SU-DHL-6 (cell line): ENCODE data around the gene GNB1L.

Source experiments
- H2AFZ ChIP-seq: fragments of 200-600 bp; sonication (generic); 2 replicates; pipeline ENCODE4 v1.6.1; 2014; ENCODE audit warnings: low read depth, mild to moderate bottlenecking, moderate library complexity, mixed read lengths, antibody characterized with exemption, low read length; ENCODE audit not compliant: severe bottlenecking
- H3F3A ChIP-seq: fragments of 200-600 bp; shearing (Covaris generic); 2 replicates; pipeline ENCODE4 v1.6.0; 2016; ENCODE audit warnings: antibody characterized with exemption, mild to moderate bottlenecking; ENCODE audit not compliant: insufficient read depth
- H3K27ac ChIP-seq: fragments of 200-600 bp; sonication (generic); 2 replicates; pipeline ENCODE4 v1.5.1; 2016; ENCODE audit warnings: low read depth, mild to moderate bottlenecking, low read length, moderate library complexity, mixed read lengths
- H3K27me3 ChIP-seq: fragments of 200-600 bp; sonication (generic), shearing (Covaris generic); 2 replicates; pipeline ENCODE4 v1.6.0; 2014; ENCODE audit warnings: mild to moderate bottlenecking, low read length
- H3K36me3 ChIP-seq: fragments of 200-600 bp; sonication (generic); 2 replicates; pipeline ENCODE4 v1.6.1; 2014; ENCODE audit warnings: mild to moderate bottlenecking, low read length, mixed read lengths
- H3K4me2 ChIP-seq: fragments of 300-600, 200-600 bp; shearing (Covaris generic), sonication (generic); 2 replicates; pipeline ENCODE4 v1.6.0; 2014; ENCODE audit warnings: low read length, low read depth, mild to moderate bottlenecking; ENCODE audit not compliant: poor library complexity, severe bottlenecking
- H3K4me3 ChIP-seq: fragments of 200-600 bp; sonication (generic); 2 replicates; pipeline ENCODE4 v1.5.1; 2014; ENCODE audit warnings: antibody characterized with exemption, low read length, mild to moderate bottlenecking, mixed read lengths; ENCODE audit not compliant: insufficient read depth, poor library complexity, severe bottlenecking
- H3K79me2 ChIP-seq: fragments of 200-600 bp; sonication (generic); 2 replicates; pipeline ENCODE4 v1.6.1; 2014; ENCODE audit warnings: mild to moderate bottlenecking, low read length, moderate library complexity; ENCODE audit not compliant: insufficient read depth
- H3K9ac ChIP-seq: fragments of 200-600 bp; sonication (generic); 2 replicates; pipeline ENCODE4 v1.7.0; 2014; ENCODE audit warnings: mild to moderate bottlenecking, low read length
- H3K9me2 ChIP-seq: fragments of 200-600 bp; sonication (generic); replicated peaks from 2 replicates; pipeline ENCODE4 v1.6.1; 2014; ENCODE audit warnings: low read length; ENCODE audit not compliant: insufficient read depth
- H3K9me3 ChIP-seq: fragments of 200-600 bp; sonication (generic); 2 replicates; pipeline ENCODE4 v1.6.1; 2014; ENCODE audit warnings: low read length, mixed read lengths; ENCODE audit not compliant: insufficient read depth
- H4K20me1 ChIP-seq: fragments of 200-600 bp; sonication (generic); 2 replicates; pipeline ENCODE4 v1.6.1; 2014; ENCODE audit warnings: low read depth, mild to moderate bottlenecking, antibody characterized with exemption, low read length, moderate library complexity, mixed read lengths
- EZH2phosphoT487 ChIP-seq: fragments of 200-600 bp; sonication (generic), shearing (Covaris generic); conservative IDR thresholded peaks from 2 replicates; pipeline ENCODE4 v1.6.1; 2018; ENCODE audit warnings: mild to moderate bottlenecking, antibody characterized with exemption, low read length, moderate library complexity, mixed read lengths
- TF ChIP-seq, protein P1 (sequence below): fragments of 200-600 bp; sonication (generic); IDR thresholded peaks from one replicate; pipeline ENCODE4 v1.5.1; 2017; ENCODE audit warnings: antibody characterized with exemption, mild to moderate bottlenecking, low read length, moderate library complexity; ENCODE audit not compliant: insufficient read depth, poor library complexity, severe bottlenecking

The GNB1L gene

DNA sequence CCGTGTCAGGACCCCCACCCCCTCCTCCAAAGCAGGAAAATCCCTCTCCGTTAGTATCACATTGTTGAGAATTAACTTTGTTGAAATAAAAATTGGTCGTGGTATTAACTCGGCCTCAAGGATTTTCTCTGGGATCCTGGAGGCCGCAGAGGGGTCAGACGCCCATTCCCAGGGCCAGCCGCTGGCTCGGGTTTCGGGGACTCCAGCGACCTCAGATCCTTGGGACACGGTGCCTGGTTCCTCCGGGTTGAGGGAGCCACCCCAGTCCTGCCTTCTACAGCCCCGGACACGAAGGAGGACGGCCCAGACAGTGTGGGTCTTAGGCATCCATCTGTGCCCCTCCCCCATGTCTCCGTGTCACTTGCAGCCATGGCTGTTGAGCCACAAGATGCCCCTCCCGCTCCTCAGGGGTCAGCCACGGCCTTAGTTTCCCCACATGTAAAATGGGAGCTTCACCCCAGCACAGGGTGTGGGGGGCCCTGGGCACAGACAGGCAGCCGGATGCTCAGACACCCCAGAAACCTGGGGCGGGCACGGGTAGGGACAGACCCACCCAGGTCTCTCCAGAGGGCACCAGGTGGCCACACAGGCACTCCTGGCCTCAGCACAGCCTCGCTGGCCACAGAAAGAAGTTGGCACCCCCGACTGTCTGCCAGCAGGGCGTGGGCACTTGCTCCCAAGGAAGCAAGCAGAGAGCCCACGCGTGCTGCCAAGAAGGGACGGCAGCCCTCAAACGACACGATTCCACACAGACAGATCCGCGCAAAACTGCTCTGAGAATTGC lies 115.8 kb downstream of the GNB1L start:
- no peaks in the 10 kb centered on the region for H3K9me2 ChIP-seq

DNA sequence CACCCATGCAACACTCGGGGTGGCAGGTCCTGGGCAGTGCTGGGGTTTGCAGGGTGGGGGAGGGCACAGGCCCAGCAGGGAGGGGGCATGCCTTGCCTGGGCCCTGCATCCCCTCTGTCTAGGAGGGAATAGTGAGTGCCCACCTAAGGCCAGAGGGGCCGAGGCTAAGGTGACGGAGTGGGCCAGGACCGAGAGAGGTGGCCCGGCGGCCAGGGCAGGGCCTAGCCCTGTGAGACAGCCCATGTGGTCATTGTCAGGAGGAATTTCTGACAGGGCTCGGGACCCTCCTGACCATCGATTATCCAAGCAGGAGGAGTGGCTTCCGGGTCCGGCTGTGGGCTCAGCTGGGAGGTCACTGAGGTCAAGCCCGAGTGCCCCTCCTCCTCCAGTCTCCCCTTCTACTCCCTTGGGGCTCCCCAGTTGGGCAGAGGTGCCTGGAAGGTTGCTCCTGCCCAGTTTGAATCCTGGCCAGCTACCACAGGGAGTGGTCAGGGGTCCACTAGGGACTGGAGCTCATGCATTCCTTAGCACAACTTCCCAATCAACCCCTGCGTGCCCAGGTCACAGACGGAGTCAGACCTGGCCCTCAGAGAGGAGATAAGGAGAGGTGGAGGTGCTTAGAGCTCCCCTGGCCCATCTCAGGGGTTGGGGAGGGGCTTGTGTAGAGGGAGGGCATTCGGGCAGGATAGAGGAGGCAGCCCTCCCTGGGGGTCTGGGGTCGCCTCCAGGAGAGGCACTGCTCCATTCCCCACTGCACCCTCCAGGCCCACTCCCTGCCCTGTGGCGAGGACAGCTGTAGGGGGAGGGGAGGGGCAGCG lies 116.6 kb downstream of the GNB1L start:
- Histone ChIP-seq H2AFZ (no peak overlapping the region), H3K4me2 (no peak overlapping the region), H3K36me3 (no peaks in the 10 kb centered on the region), H3K9me2 (no peaks in the 10 kb centered on the region), H4K20me1 (no peaks in the 10 kb centered on the region), H3K4me3 (no peak overlapping the region), H3K79me2 (no peaks in the 10 kb centered on the region), H3K9me3 (no peaks in the 10 kb centered on the region), H3F3A (no peaks in the 10 kb centered on the region), H3K9ac (no peak overlapping the region), H3K27me3 (no peaks in the 10 kb centered on the region), H3K27ac (no peak overlapping the region)
- TF ChIP-seq EZH2phosphoT487: no peak
- TF ChIP-seq, protein P1, sequence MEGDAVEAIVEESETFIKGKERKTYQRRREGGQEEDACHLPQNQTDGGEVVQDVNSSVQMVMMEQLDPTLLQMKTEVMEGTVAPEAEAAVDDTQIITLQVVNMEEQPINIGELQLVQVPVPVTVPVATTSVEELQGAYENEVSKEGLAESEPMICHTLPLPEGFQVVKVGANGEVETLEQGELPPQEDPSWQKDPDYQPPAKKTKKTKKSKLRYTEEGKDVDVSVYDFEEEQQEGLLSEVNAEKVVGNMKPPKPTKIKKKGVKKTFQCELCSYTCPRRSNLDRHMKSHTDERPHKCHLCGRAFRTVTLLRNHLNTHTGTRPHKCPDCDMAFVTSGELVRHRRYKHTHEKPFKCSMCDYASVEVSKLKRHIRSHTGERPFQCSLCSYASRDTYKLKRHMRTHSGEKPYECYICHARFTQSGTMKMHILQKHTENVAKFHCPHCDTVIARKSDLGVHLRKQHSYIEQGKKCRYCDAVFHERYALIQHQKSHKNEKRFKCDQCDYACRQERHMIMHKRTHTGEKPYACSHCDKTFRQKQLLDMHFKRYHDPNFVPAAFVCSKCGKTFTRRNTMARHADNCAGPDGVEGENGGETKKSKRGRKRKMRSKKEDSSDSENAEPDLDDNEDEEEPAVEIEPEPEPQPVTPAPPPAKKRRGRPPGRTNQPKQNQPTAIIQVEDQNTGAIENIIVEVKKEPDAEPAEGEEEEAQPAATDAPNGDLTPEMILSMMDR: no peak

More for the DNA sequence above, 115.8 kb downstream of the GNB1L start:
- Histone ChIP-seq H3K4me2 (no peak overlapping the region), H3K36me3 (no peaks in the 10 kb centered on the region), H3K79me2 (no peaks in the 10 kb centered on the region), H3K9ac (no peak overlapping the region), H3K9me3 (no peaks in the 10 kb centered on the region), H2AFZ (no peak overlapping the region), H3K27ac (no peak overlapping the region), H4K20me1 (no peaks in the 10 kb centered on the region), H3K4me3 (no peak overlapping the region), H3K27me3 (no peaks in the 10 kb centered on the region), H3F3A (no peaks in the 10 kb centered on the region)
- TF ChIP-seq EZH2phosphoT487: no peak
- TF ChIP-seq, protein P1: no peak

DNA sequence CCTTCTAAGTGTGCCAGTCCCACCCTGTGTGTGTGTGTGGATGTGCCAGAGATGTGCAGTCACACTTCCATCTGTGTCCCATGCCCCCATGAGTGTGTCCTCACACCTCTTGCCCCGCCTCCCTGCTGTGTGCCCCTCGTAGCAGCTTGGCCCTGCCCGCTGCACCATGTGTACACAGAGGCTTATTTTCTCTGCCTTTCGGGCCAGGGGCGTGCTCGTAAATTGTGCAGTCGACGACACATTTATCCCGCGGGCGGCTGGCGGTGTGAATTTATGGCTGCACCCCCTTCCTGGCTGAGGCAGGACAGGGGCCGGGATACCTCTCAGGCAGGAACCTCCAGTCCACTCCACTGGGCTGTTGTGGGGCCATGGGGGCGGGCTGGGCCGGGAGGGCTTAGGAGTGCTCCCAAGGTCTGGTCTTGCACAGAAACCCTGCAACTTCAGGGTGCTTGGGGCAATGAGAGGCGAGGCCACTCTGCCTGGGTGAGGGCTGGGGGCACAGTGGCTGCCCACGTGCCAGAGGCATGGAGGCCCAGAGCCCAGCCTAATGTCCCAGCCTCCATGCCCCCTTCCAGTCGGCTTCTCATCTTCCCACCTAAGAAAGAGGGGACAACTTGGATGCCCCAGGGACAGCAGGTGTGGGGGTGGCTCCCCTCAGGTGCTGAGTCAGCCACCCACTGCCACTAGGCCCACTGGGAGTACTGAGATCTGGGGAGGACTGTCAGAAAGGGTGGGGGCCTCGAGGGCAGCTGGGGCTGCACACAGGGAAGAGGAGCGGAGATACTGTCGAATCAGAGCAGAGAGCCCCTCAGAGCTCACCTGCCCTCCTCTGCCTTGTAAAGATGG lies 118.8 kb downstream of the GNB1L start:
- no peaks in the 10 kb centered on the region for H3K27me3 ChIP-seq
- H3K9ac ChIP-seq: no peak overlapping the region
- no peaks in the 10 kb centered on the region for H3F3A ChIP-seq
- H3K4me3 ChIP-seq: no peak overlapping the region
- TF ChIP-seq EZH2phosphoT487: no peak
- TF ChIP-seq, protein P1: no peak
- H3K9me2 ChIP-seq: no peaks in the 10 kb centered on the region
- no peaks in the 10 kb centered on the region for H3K79me2 ChIP-seq
- no peak overlapping the region for H3K4me2 ChIP-seq
- no peaks in the 10 kb centered on the region for H3K9me3 ChIP-seq
- no peaks in the 10 kb centered on the region for H4K20me1 ChIP-seq
- no peak overlapping the region for H2AFZ ChIP-seq
- H3K36me3 ChIP-seq: no peaks in the 10 kb centered on the region
- no peak overlapping the region for H3K27ac ChIP-seq
